ENCODE data around the gene COL26A1.

GRCh38 chr7:101598986-101599771 lies 236.5 kb downstream of the COL26A1 start:
- TF ChIP-seq POLR2AphosphoS5 (IDR thresholded peaks at IDR 0.05; ENCODE audit: low read depth, low read length) = no peak
- no peak for TF ChIP-seq TAF1 (IDR thresholded peaks at IDR 0.05; ENCODE audit: borderline replicate concordance, insufficient read depth, low read length)
- no peak for TF ChIP-seq REST (IDR thresholded peaks at IDR 0.05; ENCODE audit: insufficient read depth in 1 of 2, low read depth in 2 of 2, low read length in 2 of 2)
- TF ChIP-seq FOXP2 (optimal IDR thresholded peaks at IDR 0.05; ENCODE audit: borderline replicate concordance, extremely low read depth, extremely low read length, insufficient read depth) = no peak
- no peak for TF ChIP-seq SIN3A (IDR thresholded peaks at IDR 0.05; ENCODE audit: borderline replicate concordance, insufficient read depth, low read length)

Measured in PFSK-1 (cell line).